Activated naive CD8-positive, alpha-beta T cell treated with anti-CD3 and anti-CD28 coated beads, Interleukin-2, amount 50 U/mL, for 16 hours (primary cell): Measurements from ENCODE around the gene RWDD1.

Source experiments
- DNase-seq: peaks from one replicate; pipeline ENCODE4 v3.0.0-alpha.2; 2020; ENCODE audit warnings: low read depth, low spot score

RWDD1 gene

DNA sequence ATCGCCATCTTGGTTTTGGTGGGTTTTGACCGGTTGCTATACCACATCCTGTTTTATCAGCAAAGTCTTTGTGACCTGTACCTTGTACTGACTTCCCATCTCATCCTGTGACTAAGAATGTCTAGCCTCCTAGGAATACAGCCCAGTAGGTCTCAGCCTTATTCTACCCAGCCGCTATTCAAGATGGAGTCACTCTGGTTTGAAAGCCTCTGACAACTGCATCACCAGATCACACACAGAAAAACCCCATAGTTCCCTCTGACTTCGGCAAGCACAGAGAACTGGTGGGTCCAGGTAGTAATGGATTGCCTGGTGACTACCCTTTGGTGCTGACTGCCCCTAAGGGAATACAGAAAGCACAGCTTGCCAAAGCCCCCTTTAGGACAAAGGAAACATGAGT, 34.6 kb downstream of the RWDD1 start:
- no peak for DNase-seq

GRCh38 chr6:116611056-116611455, 39.8 kb downstream of the RWDD1 start:
- no peak for DNase-seq

DNA sequence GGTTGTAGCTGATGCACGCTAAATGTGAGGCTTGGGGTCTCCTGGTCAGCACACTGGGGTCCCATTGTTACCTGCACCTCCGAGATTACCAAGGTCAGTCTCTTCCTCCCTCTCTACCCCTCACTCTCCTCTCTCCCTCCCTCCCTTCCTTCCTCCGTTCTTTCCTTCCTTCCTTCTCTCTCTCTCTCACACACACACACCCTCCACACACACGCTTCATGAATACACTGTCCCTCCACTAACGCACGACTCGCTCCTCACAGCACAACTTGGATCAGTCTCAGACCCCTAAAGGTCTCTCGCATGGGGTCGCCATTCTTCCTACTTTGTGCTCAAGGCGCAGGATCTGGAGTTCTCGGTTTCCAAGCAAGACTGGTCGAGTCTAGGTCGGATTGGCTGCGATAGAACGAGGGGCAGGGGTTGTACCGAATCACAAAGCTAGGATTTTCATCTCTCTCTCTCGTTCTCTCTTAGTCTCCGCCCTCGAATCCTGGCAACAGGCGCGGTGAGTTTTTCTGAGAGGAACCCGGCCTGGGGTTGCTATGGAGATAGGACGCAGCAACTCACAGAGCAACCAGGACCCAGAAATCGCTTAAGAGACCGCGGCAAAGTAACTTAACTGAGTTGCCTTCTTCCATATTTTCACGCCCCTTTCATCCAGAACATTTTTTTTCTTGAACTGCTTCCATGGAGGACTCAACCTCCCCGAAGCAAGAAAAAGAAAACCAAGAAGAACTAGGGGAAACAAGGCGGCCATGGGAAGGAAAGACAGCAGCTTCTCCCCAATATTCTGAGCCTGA, 44.8 kb downstream of the RWDD1 start, which contains the start of gene RSPH4A:
TSS of gene RSPH4A (plus strand) at position 543 of the 800 bp plus-strand sequence. CDS start at position 688, 145 bp downstream.
- DNase-seq: peak; percentile 21

- DNase-seq: no peak
Observed at GRCh38 chr6:116616737-116617053, 45.4 kb downstream of the RWDD1 start.

- no peak for DNase-seq
Observed at GRCh38 chr6:116624036-116624805, 52.9 kb downstream of the RWDD1 start.

GRCh38 chr6:116625872-116626271, 54.6 kb downstream of the RWDD1 start:
- DNase-seq: no peak

DNA sequence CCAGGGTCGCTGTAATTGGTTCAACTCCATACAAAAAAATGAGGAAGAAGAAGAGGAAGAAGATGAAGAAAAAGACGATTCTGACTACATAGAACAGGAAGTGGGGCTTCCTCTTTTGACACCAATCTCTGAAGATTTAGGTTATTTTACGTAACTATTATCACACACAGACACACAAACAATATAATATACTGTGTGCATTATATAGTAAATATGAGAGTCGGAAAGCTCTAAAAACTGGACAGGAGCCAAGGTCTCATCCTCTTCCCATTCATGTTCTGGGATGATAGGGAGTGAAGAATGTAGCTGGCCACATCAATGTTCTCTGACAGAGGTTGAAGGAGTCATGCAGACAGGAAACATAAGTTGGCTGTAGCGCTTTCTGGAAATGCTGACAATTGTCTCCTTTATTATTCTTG, 58.3 kb downstream of the RWDD1 start:
- DNase-seq: no peak

GRCh38 chr6:116631379-116631990, 60.2 kb downstream of the RWDD1 start:
- DNase-seq: no peak

DNA sequence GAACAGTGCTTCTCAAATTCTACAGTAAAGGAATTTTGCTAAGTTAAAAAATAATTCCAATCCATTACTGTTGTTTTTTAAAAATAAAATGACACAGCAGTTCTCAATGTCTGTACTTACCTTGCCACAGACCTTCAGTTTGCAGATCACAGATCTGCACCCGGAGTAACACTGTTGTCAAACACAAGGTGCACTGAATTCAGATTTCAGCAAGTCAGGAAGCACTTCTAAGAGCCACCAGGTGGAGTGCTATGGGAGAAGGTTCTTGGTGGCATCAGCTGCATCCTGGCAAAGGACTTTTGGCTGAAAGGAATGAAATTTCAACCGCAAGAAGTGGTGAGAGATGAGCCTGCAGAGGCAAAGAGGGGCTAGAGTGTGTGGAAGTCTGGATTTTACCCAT, 62.4 kb downstream of the RWDD1 start:
- DNase-seq: no peak
